HG03378 (cell line): ENCODE measurements around the gene CISH.

Experiments
- ATAC-seq: cut with Tn5 transposase; IDR thresholded peaks from one replicate; pipeline ENCODE4 v1.9.1; 2021; ENCODE audit warnings: mild to moderate bottlenecking, moderate library complexity; ENCODE audit not compliant: unreplicated experiment

Gene CISH

DNA sequence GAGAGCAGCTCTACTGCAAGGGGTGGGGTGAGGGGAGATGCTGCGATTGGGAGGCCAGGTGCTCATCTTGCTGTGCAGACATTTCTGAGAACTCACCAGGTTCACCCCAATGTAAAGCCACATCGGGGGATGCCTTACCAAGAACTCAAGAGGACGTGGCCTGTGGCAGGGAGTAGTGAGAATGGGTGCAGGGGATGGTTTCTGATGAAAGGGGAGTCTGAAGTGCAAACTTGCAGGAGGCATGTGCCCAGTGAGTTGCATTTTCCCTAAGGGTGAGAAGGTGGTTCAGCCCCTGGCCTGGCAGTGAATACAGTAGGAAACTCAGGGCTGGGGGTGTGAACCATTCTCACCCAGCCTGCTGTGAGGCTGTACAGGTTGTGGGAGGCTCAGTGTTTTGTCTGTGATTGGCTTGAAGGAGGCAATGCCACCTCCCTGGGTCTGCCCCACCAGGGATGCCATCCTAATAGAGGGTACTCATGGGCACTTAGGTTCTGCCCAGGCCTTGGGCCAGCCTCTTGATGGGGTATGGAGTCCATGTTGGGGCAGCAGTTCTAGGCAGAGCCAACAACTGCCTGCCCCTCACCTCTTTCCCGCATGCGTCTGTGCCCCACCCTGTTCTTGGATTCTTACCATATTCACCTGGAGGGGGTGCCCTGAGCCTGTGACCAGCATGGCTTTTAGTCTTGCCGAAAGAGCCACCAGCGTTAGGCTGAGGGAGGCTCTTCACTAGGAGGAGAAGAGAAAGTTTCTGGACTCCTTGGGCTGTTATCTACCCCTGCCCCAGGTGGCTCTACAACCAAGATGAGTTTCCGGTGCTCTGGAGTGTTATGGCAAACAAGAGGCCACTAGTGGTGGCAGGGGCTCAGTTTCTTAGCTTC lies 37.8 kb downstream of the CISH start:
- no peak for ATAC-seq

DNA sequence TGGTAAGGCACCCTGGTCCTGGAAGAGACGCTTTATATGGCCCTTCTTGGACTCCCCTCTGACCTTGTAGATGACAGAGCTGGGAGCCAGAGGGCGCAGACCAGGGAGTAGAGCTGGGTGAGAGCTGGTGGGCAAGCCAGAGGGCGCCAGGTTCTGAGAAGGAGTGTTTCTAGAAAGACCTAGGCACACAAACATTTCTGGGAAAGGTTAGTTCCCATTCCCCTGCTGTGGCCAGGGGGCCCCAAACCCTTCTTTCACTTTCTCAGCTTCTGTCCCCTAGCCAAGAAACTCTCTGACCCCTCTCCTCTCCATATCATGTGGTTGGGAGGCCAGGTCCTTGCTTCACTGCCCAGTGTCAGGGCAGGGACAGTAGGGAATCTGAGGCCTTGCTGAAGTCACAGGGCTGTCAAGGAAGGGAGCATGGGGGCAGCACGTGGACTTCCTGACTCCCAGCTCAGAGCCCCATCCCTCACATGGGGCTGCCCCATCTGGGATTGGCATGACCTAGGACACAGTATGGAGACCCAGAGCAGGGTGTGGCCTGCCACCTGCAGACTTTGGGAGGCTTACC lies 38.7 kb downstream of the CISH start:
- ATAC-seq = no peak

DNA sequence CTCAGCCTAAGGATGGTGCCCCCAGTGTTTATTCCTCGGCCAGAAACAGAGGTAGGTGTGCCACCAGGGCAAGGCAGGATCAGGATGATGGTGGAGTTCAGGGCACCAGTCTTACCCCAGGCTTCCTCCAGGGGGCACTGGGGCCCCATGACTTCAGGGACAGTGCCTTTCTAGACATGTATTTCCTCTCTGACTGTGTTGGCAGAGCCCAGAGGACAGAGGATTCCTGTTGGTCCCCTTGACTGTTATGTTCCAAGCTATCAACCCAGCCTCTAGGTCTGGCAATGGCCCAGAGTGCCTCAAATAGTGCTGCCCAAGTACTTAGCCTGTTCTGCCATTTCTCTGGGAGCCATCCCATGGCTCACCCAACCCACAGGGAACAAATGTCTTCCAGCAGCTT lies 39.4 kb downstream of the CISH start:
- ATAC-seq = no peak

DNA sequence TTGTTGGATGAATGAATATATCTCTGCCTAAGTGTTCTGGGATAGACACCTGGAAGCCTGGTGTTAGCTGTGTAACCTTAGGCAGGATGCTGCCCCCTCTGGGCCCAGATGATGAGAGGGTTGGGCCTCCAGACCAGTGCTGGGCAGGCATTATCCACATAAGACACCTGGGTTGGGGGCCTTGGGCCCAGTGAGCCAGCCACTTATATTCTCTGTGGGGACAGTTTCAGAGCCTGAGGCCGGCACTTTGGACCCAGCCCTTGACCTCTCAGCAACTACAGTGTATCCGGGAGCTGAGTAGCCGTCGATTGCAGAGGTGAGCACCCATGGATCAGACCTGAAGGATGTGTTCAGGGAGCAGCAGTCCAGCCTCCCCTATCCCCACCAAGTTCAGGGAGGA lies 40.1 kb downstream of the CISH start:
- no peak for ATAC-seq

DNA sequence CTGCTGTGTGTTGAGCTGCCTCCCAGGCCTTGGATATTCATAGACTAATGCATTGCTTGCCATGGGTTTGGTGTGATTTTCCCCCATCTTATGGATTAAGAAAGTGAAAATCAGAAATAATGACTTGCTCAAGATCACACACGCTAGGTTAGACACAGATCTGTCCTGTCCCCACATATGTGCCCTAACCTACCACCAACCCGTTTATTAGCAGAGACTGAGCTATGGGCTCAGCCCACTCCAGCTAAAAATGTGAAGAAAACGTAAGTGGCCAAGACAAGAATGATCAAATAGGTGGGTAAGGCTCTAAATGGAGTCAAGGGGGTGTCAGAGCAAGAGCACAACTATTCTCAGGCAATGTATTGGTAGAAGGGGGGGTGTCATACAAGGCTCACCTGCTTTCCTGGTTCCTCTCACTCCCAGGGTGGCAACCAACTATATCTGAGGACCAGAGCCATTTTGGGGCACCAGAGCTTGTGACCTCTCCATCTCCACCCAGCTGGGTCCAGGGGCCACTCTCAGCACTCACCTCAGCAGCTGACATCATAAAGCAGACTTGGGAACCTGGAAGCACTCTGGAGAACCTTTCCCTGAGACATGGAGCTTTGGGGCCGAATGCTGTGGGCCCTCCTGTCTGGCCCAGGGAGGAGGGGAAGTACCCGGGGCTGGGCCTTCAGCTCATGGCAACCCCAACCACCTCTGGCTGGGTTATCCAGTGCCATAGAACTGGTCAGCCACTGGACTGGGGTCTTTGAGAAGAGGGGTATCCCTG lies 40.9 kb downstream of the CISH start:
- ATAC-seq = no peak

DNA sequence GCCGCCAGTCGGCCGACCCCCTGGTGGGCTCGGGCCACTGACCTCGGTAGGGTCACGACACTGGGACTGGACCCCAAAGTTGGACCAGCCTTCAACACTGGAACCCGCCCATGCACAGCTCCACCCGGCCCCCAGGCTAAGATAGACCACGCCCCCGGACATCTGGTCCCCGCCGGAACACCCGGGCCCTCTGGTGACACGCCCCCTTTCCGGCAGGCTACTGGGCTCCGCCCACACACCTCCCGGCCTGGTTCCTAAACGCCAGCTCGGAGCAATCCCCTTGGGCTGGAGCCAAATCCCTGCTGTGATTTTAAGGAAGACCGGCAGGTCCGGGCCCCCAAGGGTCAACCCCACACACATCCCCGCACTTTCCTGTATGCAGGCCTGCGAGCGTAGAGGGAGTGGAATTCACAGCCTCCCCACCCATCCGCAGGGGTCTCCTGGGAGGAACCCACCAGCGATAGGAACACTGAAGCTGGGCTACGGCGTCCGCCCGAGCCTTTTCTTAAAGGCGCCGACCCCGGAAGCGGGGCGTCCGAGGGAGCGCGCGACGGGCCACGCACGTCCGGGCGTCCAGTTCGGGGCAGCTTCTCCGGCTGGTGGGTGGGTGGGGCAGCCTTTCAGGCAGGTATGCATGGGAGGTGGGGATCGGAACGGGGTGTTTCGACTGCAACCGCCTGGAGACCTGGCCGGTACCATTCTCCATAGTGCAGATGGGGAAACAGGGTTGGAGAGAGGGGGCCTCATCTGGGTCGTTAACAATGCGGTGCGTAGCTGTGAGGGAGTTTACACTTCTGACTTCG lies 42.4 kb downstream of the CISH start, which contains the start of gene HEMK1:
Gene HEMK1, plus strand, starts transcription at position 576 of the 803 bp plus-strand sequence. CDS start 1,583 bp downstream, outside the sequence.
- ATAC-seq = peak; percentile 46

DNA sequence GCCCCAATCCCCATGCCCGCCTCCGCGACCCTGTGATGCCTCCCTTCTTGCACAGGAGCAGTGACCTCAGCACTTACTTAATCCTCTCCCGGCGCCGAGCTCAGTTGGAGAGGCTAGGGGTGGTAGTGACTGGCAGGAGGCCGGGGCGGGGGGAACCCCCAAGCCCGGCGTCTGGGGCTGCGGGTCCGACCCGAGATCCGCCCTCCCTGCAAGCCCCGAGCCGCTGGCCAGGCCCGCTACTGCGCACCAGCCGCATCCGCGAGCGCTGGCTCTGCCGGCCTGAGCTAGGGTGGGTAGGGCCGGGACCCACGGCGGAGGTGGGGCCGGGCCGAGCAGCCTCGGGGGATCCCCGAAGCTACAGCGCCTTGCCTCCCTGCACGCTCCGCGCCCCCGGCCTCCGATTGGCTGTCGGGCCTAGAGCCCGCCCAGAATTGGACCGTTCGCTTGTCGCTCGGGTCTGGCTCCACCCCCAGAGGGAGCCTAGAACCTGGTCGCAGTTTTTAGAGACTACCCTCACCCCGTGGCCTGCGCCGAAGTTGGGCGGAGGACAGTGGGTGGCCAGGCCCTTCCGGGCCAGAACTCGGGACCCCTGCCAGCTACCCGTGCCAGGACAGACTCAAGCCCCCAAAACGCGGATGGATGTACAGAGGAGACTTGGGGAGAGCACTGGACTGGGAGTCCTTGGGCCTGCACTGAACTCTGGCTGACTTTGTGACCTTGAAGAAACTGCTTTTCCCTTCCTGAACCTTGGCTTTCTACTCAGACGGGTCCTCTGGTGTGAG lies 44.0 kb downstream of the CISH start, which contains the start of gene C3orf18:
Gene C3orf18, minus strand, starts transcription at position 362 of the 782 bp plus-strand sequence. CDS start 2,048 bp downstream, outside the sequence.
- peak; percentile 74 for ATAC-seq

DNA sequence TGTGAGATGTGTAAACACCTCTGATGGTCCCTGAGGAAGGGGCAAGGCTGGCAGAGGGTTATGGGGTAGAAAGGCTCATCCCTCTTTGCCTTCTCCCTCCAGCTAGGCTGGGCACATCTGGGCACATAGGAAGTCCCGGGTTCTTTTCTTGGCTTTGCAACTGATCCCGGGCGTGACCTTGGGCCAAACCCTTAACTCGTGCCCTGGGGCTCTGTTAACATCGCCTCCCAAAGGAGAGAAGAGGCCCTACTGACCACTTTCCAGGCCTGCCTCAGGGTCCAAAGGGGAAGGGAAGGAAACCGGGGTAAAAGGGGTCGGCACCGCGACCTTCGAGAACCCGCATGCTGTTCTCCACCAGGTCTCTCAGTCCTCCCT lies 44.6 kb downstream of the CISH start:
- no peak for ATAC-seq

DNA sequence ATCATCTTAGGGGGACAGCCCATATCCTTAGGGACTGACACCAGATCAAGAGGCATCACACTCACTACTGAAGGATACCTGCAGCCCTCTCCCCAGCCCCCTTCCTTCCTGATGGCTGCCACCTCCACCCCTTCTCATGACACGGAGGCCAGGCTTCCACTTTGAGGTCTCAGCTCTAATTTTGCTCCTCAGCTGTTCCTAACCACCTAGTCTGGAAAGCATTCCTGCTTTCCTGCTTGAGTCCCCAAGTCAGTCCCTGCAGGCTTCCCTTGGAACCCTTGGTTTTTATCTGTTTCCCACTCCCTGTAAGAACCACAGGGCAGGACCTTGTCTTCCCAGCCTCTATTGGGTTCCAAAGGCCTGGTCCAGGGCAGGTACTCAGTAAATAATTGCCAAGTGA lies 47.3 kb downstream of the CISH start:
- ATAC-seq = no peak

DNA sequence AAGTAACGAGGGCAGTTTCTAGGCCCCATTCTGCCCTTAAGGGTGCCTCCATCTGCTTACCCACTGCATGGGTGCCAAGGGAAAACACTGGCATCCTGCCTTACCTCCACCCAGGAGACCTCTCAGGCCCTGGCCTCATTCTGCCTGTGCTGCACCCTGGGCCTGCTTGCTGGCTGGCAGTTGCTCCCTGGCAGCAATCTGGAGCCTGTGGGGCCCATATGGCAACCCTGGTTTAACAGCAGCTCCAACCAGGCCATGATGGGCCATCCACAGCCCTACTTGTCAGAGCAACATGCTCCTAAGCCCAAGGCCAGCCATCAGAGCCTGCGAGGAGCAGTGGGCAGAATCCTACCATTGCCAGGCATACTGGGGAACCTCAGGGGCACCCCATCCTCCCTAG lies 47.7 kb downstream of the CISH start:
- no peak for ATAC-seq

DNA sequence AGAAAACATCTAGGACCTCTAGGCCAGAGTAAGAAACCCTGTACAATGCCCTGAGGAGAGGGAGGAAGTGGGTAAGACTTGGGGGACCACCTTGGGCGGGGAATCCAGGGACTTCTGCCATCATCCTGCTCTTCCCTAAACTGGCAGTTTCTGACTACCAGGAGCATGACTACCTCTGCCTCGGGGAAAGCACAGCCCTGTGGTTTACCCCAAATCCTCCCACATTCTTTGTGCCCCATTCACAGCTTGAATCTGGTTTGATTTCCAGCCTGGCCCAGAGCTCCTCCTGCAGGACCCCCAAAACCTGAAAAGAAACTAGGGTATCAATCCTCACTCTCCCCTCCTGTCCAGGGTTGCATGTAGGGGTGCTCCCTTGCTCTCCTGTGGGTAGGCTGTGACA lies 48.7 kb downstream of the CISH start:
- ATAC-seq = no peak

DNA sequence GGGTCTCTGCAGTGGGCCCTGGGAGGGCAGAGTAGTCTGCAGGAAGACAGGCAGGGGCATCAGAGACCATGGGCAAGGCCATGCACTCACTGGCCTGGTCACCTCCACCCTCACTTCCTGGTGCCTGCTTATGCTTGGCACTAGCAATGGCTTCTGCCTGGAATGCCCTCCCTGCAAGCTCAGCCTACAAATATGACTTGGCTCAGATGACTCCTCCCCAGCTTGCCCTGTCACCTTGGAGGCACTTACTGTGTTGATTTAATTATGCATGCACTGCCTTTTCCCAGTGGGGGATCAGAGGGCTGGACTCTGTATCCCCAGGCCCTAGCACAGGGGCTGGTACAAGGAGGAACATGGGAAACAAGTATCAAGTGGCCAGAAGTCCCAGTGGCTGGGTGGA lies 51.9 kb downstream of the CISH start:
- ATAC-seq = no peak

DNA sequence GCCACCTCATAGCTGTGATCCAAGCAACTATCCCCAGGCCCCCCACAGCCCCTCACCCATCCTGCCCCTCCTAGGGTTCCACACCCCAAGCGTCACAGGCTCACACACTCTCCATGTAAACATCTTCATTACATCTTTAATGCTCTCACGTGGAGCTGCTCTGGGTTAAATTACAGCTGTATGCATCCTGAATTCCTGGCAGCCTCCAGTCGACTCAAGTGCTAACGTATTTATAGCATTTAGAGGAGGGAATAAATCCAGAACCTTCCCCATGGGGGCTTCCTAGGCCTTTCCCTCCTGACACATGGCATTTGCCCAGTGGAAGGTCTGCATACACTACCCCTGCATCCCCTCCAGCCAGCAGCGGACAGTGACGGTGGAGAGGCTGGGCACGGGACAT lies 53.7 kb downstream of the CISH start:
- ATAC-seq = no peak

DNA sequence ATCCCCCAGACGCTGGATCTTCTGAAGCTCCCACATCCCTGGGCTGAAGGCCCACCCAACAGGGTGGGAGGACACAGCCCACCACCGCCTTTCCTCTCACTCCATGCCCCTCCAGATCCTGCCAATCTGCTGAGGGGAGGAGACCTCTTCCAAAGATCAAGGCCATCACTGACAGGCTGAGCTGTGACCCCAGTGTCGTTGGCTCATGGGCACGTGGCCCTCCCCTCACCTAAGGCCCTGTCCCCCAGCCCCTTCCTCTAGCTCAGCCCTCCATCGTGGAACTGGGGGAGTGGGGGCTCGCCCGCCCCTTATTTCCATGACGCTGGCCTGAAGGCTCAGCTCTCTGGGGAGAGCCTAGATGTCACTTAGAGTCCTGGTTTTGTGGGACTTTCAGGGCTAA lies 54.5 kb downstream of the CISH start:
- no peak for ATAC-seq
